Smooth muscle cell (in vitro differentiated cells): Measurements from ENCODE around the gene MEX3C. TPM values are rescaled to one million over a fixed set of nuclear protein-coding genes. Genes with fewer than 3 reads are reported as not detected.

Source experiments
- DNase-seq: peaks from one replicate; lab custom pipeline; 2025; ENCODE audit not compliant: unreplicated experiment; lab: John Stamatoyannopoulos, UW
- H2AFZ ChIP-seq: fragments of 200-600 bp; sonication (generic); 2 replicates; pipeline ENCODE4 v1.6.0; 2016; ENCODE audit warnings: antibody characterized with exemption, low read depth, mild to moderate bottlenecking
- H3F3A ChIP-seq: fragments of 200-600 bp; sonication (generic); 2 replicates; pipeline ENCODE4 v1.6.0; 2017; ENCODE audit warnings: antibody characterized with exemption, low read depth
- H3K27ac ChIP-seq: fragments of 200-600 bp; sonication (generic); 2 replicates; pipeline ENCODE4 v1.5.1; 2016; ENCODE audit warnings: low read depth, mild to moderate bottlenecking
- H3K27me3 ChIP-seq: fragments of 200-600 bp; sonication (generic); 2 replicates; pipeline ENCODE4 v1.6.1; 2016; ENCODE audit warnings: low read depth, mild to moderate bottlenecking
- H3K36me3 ChIP-seq: fragments of 200-600 bp; sonication (generic); 2 replicates; pipeline ENCODE4 v1.5.1; 2016; ENCODE audit warnings: low read depth
- H3K4me1 ChIP-seq: fragments of 200-600 bp; sonication (generic); 2 replicates; pipeline ENCODE4 v1.5.1; 2016; ENCODE audit warnings: low read depth
- H3K4me2 ChIP-seq: fragments of 200-600 bp; sonication (generic); 2 replicates; pipeline ENCODE4 v1.6.0; 2016; ENCODE audit warnings: mild to moderate bottlenecking
- H3K4me3 ChIP-seq: fragments of 200-600 bp; sonication (generic); 2 replicates; pipeline ENCODE4 v1.5.1; 2016; ENCODE audit warnings: mild to moderate bottlenecking
- H3K79me2 ChIP-seq: fragments of 200-600 bp; sonication (generic); 2 replicates; pipeline ENCODE4 v1.6.0; 2016; ENCODE audit warnings: low read depth, mild to moderate bottlenecking
- H3K9ac ChIP-seq: fragments of 200-600 bp; sonication (generic); 2 replicates; pipeline ENCODE4 v1.6.0; 2016; ENCODE audit warnings: low read depth
- H3K9me3 ChIP-seq: fragments of 200-600 bp; sonication (generic); replicated peaks from 2 replicates; pipeline ENCODE4 v1.5.1; 2016; ENCODE audit warnings: low read depth
- H4K20me1 ChIP-seq: fragments of 200-600 bp; sonication (generic); 2 replicates; pipeline ENCODE4 v1.6.0; 2016; ENCODE audit warnings: low read depth
- CTCF ChIP-seq: fragments of 200-600 bp; sonication (generic); IDR thresholded peaks from 2 replicates; pipeline ENCODE4 v1.5.1; 2017; ENCODE audit warnings: borderline replicate concordance, mild to moderate bottlenecking, antibody characterized with exemption; ENCODE audit not compliant: insufficient read depth, poor library complexity, severe bottlenecking
- WGBS: methylation state at CpG from one replicate; pipeline ENCODE4 v1.1.7; 2016; ENCODE audit warnings: low lambda C conversion rate; 5-methylcytosine and 5-hydroxymethylcytosine counted together
- polyA plus RNA-seq: library from polyadenylated mRNA; unstranded; fragments of >200 nt; fragmentation: Nextera tagmentation; extraction: Ambion mirVana; gene quantifications from 2 replicates; pipeline ENCODE4 v1.2.1, GENCODE V29; 2016
- total RNA-seq: library from RNA; depleted of rRNA; stranded (reverse); fragments of >200 nt; gene quantifications from 2 replicates; pipeline ENCODE4 v1.2.3, GENCODE V29; 2014

Gene MEX3C
- total and polyA plus RNA-seq, 2 experiments from 2014 or later = 34.4 to 81.4 TPM

DNA sequence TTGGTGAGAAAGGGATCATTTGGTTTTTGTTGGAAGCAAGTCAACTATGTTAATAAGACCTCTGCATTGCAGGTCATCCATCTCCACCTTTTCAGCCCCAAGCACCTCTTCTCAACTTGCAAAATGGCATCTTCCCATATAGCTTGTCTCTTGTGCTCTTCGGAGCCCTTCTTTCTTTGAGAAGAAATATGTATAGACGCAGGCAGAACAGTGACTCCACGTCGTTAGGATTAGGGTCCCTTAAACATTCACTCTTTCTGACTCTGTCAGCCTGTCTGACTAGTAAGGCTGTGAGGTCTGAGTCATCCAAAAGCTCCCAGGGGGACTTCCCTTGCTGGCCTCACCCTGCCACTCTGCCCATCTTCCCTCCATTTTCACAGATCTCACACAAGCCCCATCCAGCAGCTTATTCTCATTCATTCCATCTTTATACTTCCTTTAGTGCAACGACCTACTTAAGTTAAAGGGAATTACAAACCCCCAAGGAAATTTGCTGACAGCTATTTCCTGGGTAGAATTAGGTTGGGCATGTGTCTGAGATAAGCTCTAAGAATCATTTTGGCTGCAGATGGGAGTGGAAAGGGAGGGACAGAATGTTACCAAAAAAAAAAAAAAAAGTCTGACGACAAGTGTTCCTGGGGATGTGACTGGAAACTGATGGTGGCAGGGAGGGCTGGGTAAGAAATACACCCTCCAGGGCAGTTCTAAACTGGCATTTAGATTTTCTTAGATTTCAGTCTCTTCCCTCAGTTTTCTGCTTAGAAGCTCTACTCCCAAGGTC is 37.7 kb upstream of the MEX3C start:
- no peaks in the 10 kb centered on the region for H3K36me3 ChIP-seq
- H3F3A ChIP-seq = peaks cover 14% of the 10 kb centered on the region
- no peaks in the 10 kb centered on the region for H3K9me3 ChIP-seq
- H4K20me1 ChIP-seq = no peaks in the 10 kb centered on the region
- DNase-seq = peak; percentile 1
- H3K79me2 ChIP-seq = no peaks in the 10 kb centered on the region
- H3K4me2 ChIP-seq = peak overlapping the region; percentile 75
- WGBS = 6% methylated on average over 6 of the region's 6 CpGs
- H3K27ac ChIP-seq = peak overlapping the region; percentile 85
- peak overlapping the region; percentile 48 for H3K9ac ChIP-seq
- H3K4me3 ChIP-seq = no peak overlapping the region
- no peaks in the 10 kb centered on the region for H3K27me3 ChIP-seq
- H2AFZ ChIP-seq = no peak overlapping the region
- H3K4me1 ChIP-seq = peaks cover 13% of the 10 kb centered on the region
- no peak for TF ChIP-seq CTCF

GRCh38 chr18:51234117-51235008 is 36.9 kb upstream of the MEX3C start:
- H3K4me3 ChIP-seq = no peak overlapping the region
- H3K36me3 ChIP-seq = no peaks in the 10 kb centered on the region
- no peaks in the 10 kb centered on the region for H3K79me2 ChIP-seq
- H3K27ac ChIP-seq = peak overlapping the region; percentile 85
- peak overlapping the region; percentile 75 for H3K4me2 ChIP-seq
- no peaks in the 10 kb centered on the region for H4K20me1 ChIP-seq
- H3F3A ChIP-seq = peaks cover 14% of the 10 kb centered on the region
- WGBS = 59% methylated on average over 11 of the region's 11 CpGs
- DNase-seq = no peak
- peak overlapping the region; percentile 48 for H3K9ac ChIP-seq
- peaks cover 13% of the 10 kb centered on the region for H3K4me1 ChIP-seq
- no peak for TF ChIP-seq CTCF
- no peaks in the 10 kb centered on the region for H3K9me3 ChIP-seq
- no peak overlapping the region for H2AFZ ChIP-seq
- H3K27me3 ChIP-seq = no peaks in the 10 kb centered on the region

DNA sequence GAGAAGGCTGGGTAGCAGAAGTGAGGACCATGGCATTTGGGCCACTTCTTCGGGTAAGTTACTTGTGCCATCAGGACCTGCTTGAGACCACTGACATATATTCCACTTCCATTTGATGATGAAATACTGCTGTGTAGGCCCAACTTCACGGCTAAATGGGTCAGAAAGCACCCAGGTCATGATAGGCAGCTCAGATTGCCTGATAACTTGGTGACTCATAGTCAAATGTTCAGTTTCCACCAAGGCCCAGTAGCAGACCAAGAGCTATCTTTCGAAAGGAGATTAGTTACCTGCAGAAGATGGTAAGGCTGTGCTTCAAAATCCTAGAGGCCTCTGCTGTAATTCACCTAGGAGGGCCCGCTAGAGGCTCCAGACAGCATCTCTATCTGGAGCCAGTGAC is 31.8 kb upstream of the MEX3C start:
- Histone ChIP-seq H3K4me3 (no peak overlapping the region), H3K9ac (no peak overlapping the region), H3K36me3 (no peaks in the 10 kb centered on the region), H3K27ac (no peak overlapping the region), H2AFZ (no peak overlapping the region), H4K20me1 (no peaks in the 10 kb centered on the region), H3K79me2 (no peaks in the 10 kb centered on the region), H3F3A (no peaks in the 10 kb centered on the region), H3K9me3 (no peaks in the 10 kb centered on the region), H3K4me2 (no peak overlapping the region), H3K4me1 (no peaks in the 10 kb centered on the region), H3K27me3 (no peaks in the 10 kb centered on the region)
- DNase-seq = no peak
- TF ChIP-seq CTCF = no peak
- 90% methylated on average over 4 of the region's 4 CpGs for WGBS
